GM23338 (cell line): Measurements from ENCODE around the gene FUT4. TPM values are rescaled to one million over a fixed set of nuclear protein-coding genes. Genes with fewer than 3 reads are reported as not detected.

Experiments
- ATAC-seq: fragments of 200-7000 bp; cut with Tn5 transposase; 3 replicates; pipeline ENCODE4 v1.9.1; 2020
- DNase-seq: peaks from one replicate; pipeline ENCODE4 v3.0.0-alpha.2; 2015; ENCODE audit warnings: low spot score
- H2AFZ ChIP-seq: fragments of 200-600 bp; sonication (generic); 2 replicates; pipeline ENCODE4 v1.8.0; 2016; ENCODE audit warnings: antibody characterized with exemption, mild to moderate bottlenecking, moderate library complexity
- H3F3A ChIP-seq: fragments of 200-600 bp; sonication (generic); replicated peaks from 2 replicates; pipeline ENCODE4 v1.8.0; 2017; ENCODE audit warnings: antibody characterized with exemption, mixed run types, low read depth
- H3K27ac ChIP-seq: fragments of 200-600 bp; sonication (generic); 2 replicates; pipeline ENCODE4 v1.6.1; 2016; ENCODE audit warnings: low read depth
- H3K27me3 ChIP-seq: fragments of 200-600 bp; sonication (generic); 2 replicates; pipeline ENCODE4 v1.8.0; 2016; ENCODE audit warnings: mild to moderate bottlenecking, mixed run types, moderate library complexity; ENCODE audit not compliant: insufficient read depth
- H3K36me3 ChIP-seq: fragments of 200-600 bp; sonication (generic); 2 replicates; pipeline ENCODE4 v1.8.0; 2016; ENCODE audit warnings: mild to moderate bottlenecking; ENCODE audit not compliant: insufficient read depth
- H3K4me1 ChIP-seq: fragments of 200-600 bp; sonication (generic); 2 replicates; pipeline ENCODE4 v1.8.0; 2016; ENCODE audit warnings: mild to moderate bottlenecking, moderate library complexity; ENCODE audit not compliant: insufficient read depth
- H3K4me2 ChIP-seq: fragments of 200-600 bp; sonication (generic); 2 replicates; pipeline ENCODE4 v1.7.1; 2017; ENCODE audit warnings: mixed run types
- H3K4me3 ChIP-seq: fragments of 200-600 bp; sonication (generic); 2 replicates; pipeline ENCODE4 v1.6.1; 2016; ENCODE audit warnings: mixed run types
- H3K79me2 ChIP-seq: fragments of 200-600 bp; sonication (generic); replicated peaks from 2 replicates; pipeline ENCODE4 v1.8.0; 2017; ENCODE audit warnings: mild to moderate bottlenecking; ENCODE audit not compliant: insufficient read depth
- H3K9me2 ChIP-seq: fragments of 200-600 bp; sonication (generic); 2 replicates; pipeline ENCODE4 v1.8.0; 2017; ENCODE audit not compliant: insufficient read depth
- H4K20me1 ChIP-seq: fragments of 200-600 bp; sonication (generic); replicated peaks from 2 replicates; pipeline ENCODE4 v1.8.0; 2017; ENCODE audit warnings: mild to moderate bottlenecking; ENCODE audit not compliant: insufficient read depth
- H3K27ac Mint-ChIP-seq: 2 replicates; pipeline ENCODE4 v1.8.0; 2020; ENCODE audit warnings: inconsistent platforms, mild to moderate bottlenecking, moderate library complexity, mixed read lengths
- H3K27me3 Mint-ChIP-seq: 3 replicates; pipeline ENCODE4 v1.8.0; 2022; ENCODE audit warnings: low read depth, mild to moderate bottlenecking, moderate library complexity, mixed read lengths, inconsistent platforms; ENCODE audit not compliant: insufficient read depth, poor library complexity
- H3K36me3 Mint-ChIP-seq: 3 replicates; pipeline ENCODE4 v1.8.0; 2021; ENCODE audit warnings: low read depth, mild to moderate bottlenecking, inconsistent platforms, moderate library complexity, mixed read lengths
- H3K4me1 Mint-ChIP-seq: 3 replicates; pipeline ENCODE4 v1.8.0; 2020; ENCODE audit warnings: mild to moderate bottlenecking, inconsistent platforms, mixed read lengths
- H3K4me3 Mint-ChIP-seq: 3 replicates; pipeline ENCODE4 v1.8.0; 2021; ENCODE audit warnings: moderate library complexity, mild to moderate bottlenecking, inconsistent platforms, mixed read lengths
- H3K9me3 Mint-ChIP-seq: 3 replicates; pipeline ENCODE4 v1.8.0; 2020; ENCODE audit warnings: moderate library complexity, mild to moderate bottlenecking, inconsistent platforms, mixed read lengths
- ETS1 ChIP-seq: IDR thresholded peaks from 2 replicates; pipeline ENCODE4 v1.6.1; 2016; ENCODE audit warnings: antibody characterized with exemption
- JUNB ChIP-seq: IDR thresholded peaks from one replicate; pipeline ENCODE4 v1.6.1; 2016; ENCODE audit warnings: antibody characterized with exemption; ENCODE audit not compliant: unreplicated experiment
- POLR2AphosphoS5 ChIP-seq: IDR thresholded peaks from 2 replicates; pipeline ENCODE4 v1.6.1; 2016; ENCODE audit warnings: antibody characterized with exemption, low read depth
- STAT1 ChIP-seq: IDR thresholded peaks from one replicate; pipeline ENCODE4 v1.6.1; 2016; ENCODE audit warnings: antibody characterized with exemption; ENCODE audit not compliant: unreplicated experiment
- ZNF462 ChIP-seq: fragments of 250-450 bp; sonication (Bioruptor Pico); IDR thresholded peaks from 2 replicates; pipeline ENCODE4 v1.5.0; 2020; ENCODE audit warnings: mild to moderate bottlenecking, moderate library complexity
- polyA plus RNA-seq: library from polyadenylated mRNA; unstranded; fragments of >200 nt; fragmentation: Nextera tagmentation; extraction: Ambion mirVana; gene quantifications from 2 replicates; pipeline ENCODE4 v1.2.1, GENCODE V29; 2016
- total RNA-seq: library from RNA; depleted of rRNA; stranded (reverse); fragments of >200 nt; shearing (Covaris generic); gene quantifications from 2 replicates; pipeline ENCODE4 v1.2.3, GENCODE V29; 2014

The FUT4 gene
- total and polyA plus RNA-seq, 2 experiments from 2014 or later: 2.4 to 7.4 TPM

- no peak overlapping the region for H3K27ac ChIP-seq
- DNase-seq (no peak), ATAC-seq (no peak)
- Mint-ChIP-seq H3K4me1 (no peaks in the 10 kb centered on the region; the same call in 2 of the 3 replicates), H3K4me3 (no peak overlapping the region), H3K27me3 (peaks cover 2% of the 10 kb centered on the region), H3K27ac (no peak overlapping the region), H3K36me3 (no peaks in the 10 kb centered on the region), H3K9me3 (no peaks in the 10 kb centered on the region)
- no peaks in the 10 kb centered on the region for H3K9me2 ChIP-seq
- no peaks in the 10 kb centered on the region for H4K20me1 ChIP-seq
- no peak overlapping the region for H3K4me3 ChIP-seq
- no peaks in the 10 kb centered on the region for H3K27me3 ChIP-seq
- H3K4me2 ChIP-seq: no peak overlapping the region
- H3F3A ChIP-seq: no peaks in the 10 kb centered on the region
- no peak overlapping the region for H2AFZ ChIP-seq
- no peaks in the 10 kb centered on the region for H3K36me3 ChIP-seq
- H3K79me2 ChIP-seq: no peaks in the 10 kb centered on the region
- H3K4me1 ChIP-seq: no peaks in the 10 kb centered on the region
- TF ChIP-seq STAT1 (no peak), ZNF462 (CRISPR knock-in tag) (no peak), JUNB (no peak), POLR2AphosphoS5 (no peak), ETS1 (no peak)
These were observed 44.7 kb downstream of the FUT4 start for GRCh38 chr11:94588366-94588942.
